ENCODE measurements around the gene ODF2. TPM values are rescaled to one million over a fixed set of nuclear protein-coding genes. Genes with fewer than 3 reads are reported as not detected.

The ODF2 gene
- polyA plus RNA-seq, 2 of the 4 experiments (the other 2 are of a cell fraction) = 24.7 to 29.6 TPM

- no peaks in the 10 kb centered on the region for H3K4me1 ChIP-seq
- no peak overlapping the region for H3K4me2 ChIP-seq
- TF ChIP-seq RARB (CRISPR knock-in tag; IDR thresholded peaks at IDR 0.05) = no peak
- TF ChIP-seq SMC3 (IDR thresholded peaks at IDR 0.05) = no peak
- no peak for TF ChIP-seq POLR2AphosphoS2 (conservative IDR thresholded peaks at IDR 0.05; ENCODE audit: low read length)
- TF ChIP-seq, protein P1, sequence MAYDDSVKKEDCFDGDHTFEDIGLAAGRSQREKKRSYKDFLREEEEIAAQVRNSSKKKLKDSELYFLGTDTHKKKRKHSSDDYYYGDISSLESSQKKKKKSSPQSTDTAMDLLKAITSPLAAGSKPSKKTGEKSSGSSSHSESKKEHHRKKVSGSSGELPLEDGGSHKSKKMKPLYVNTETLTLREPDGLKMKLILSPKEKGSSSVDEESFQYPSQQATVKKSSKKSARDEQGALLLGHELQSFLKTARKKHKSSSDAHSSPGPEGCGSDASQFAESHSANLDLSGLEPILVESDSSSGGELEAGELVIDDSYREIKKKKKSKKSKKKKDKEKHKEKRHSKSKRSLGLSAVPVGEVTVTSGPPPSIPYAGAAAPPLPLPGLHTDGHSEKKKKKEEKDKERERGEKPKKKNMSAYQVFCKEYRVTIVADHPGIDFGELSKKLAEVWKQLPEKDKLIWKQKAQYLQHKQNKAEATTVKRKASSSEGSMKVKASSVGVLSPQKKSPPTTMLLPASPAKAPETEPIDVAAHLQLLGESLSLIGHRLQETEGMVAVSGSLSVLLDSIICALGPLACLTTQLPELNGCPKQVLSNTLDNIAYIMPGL (CRISPR knock-in tag; IDR thresholded peaks at IDR 0.05; ENCODE audit: borderline replicate concordance) = no peak
- ATAC-seq (no peak), DNase-seq (ENCODE audit: low read depth in 1 of 2, low spot score in 1 of 2) (no peak), FAIRE-seq (no peak)
- ChIA-PET CTCF (interaction anchor here (0.9 to 4.4 kb wide), 9 partner anchors 9 to 150 kb away, joined by 3 to 17 read pairs (median 4); no protein-coding TSS in a partner anchor), POLR2A (no interaction called here)
- H3K4me3 ChIP-seq = no peak overlapping the region
- no peaks in the 10 kb centered on the region for H3K9me3 ChIP-seq
- 87% methylated on average over 7 of the region's 7 CpGs for WGBS (ENCODE audit: missing lambda C conversion rate)
- no peak overlapping the region for H3K27ac ChIP-seq
Observed at GRCh38 chr9:128485414-128485855, 29.6 kb downstream of the ODF2 start.

- DNase-seq (ENCODE audit: low read depth in 1 of 2, low spot score in 1 of 2) = no peak
- H3K4me2 ChIP-seq = no peak overlapping the region
- no peak for ATAC-seq
- TF ChIP-seq NPAS2 (CRISPR knock-in tag; IDR thresholded peaks at IDR 0.05; ENCODE audit: borderline replicate concordance) (no peak), EP300 (IDR thresholded peaks at IDR 0.05) (no peak), SREBF2 (IDR thresholded peaks at IDR 0.05) (no peak)
- POLR2A ChIA-PET = no interaction called here
- CTCF ChIA-PET = interaction anchor here (1.2 to 4.4 kb wide), 5 partner anchors 10 to 48 kb away, joined by 3 to 17 read pairs (median 6); no protein-coding TSS in a partner anchor
- no peak overlapping the region for H3K4me3 ChIP-seq
- no peak overlapping the region for H3K27ac ChIP-seq
- H3K4me1 ChIP-seq = no peaks in the 10 kb centered on the region
- no peaks in the 10 kb centered on the region for H3K9me3 ChIP-seq
- no peak for FAIRE-seq
Observed at GRCh38 chr9:128486201-128486600, 30.4 kb downstream of the ODF2 start.

GRCh38 chr9:128493424-128493823 lies 37.6 kb downstream of the ODF2 start:
- H3K27ac ChIP-seq = no peak overlapping the region
- 78% methylated on average over 2 of the region's 2 CpGs for WGBS (ENCODE audit: missing lambda C conversion rate)
- ATAC-seq (no peak), FAIRE-seq (no peak), DNase-seq (ENCODE audit: low read depth in 1 of 2, low spot score in 1 of 2) (no peak)
- ChIA-PET CTCF (interaction anchor here (1.6 to 1.7 kb wide), 2 partner anchors 39 to 73 kb away, joined by 3 to 4 read pairs; no protein-coding TSS in a partner anchor), POLR2A (no interaction called here)
- H3K9me3 ChIP-seq = no peaks in the 10 kb centered on the region
- H3K4me2 ChIP-seq = no peak overlapping the region
- TF ChIP-seq, protein P2, sequence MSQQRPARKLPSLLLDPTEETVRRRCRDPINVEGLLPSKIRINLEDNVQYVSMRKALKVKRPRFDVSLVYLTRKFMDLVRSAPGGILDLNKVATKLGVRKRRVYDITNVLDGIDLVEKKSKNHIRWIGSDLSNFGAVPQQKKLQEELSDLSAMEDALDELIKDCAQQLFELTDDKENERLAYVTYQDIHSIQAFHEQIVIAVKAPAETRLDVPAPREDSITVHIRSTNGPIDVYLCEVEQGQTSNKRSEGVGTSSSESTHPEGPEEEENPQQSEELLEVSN (IDR thresholded peaks at IDR 0.05; ENCODE audit: borderline replicate concordance, low read depth) = no peak
- TF ChIP-seq CHD4 (IDR thresholded peaks at IDR 0.05; ENCODE audit: borderline replicate concordance) = no peak
- H3K4me1 ChIP-seq = no peaks in the 10 kb centered on the region
- H3K4me3 ChIP-seq = no peak overlapping the region

DNA sequence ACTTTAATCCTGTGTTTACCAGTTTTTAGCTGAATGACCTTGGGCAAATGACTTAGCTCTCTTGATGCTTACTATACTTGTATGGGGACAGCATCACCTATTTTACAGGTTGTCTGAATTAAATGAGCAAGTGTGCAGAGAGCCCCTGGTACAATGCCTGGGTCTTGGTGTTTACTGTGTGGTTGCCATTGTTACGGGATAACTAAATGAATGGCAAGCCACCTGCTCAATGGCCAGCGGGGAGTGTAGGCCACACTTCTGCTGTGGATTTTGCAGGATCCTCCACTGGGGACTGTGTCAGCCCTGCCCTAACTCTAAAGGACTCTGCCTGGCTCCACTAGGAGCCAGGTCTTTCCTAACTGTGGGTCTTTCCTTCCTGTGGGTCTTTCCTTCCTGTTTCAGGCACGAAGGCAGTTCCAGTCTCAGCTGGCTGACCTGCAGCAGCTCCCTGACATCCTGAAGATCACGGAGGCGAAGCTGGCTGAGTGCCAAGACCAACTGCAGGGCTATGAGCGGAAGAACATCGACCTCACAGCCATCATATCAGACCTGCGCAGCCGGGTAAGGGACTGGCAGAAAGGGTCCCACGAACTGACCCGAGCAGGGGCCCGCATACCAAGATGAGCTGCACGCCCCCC lies 38.4 kb downstream of the ODF2 start:
- POLR2A ChIA-PET = no interaction called here
- WGBS (ENCODE audit: missing lambda C conversion rate) = 88% methylated on average over 13 of the region's 13 CpGs
- CTCF ChIA-PET = interaction anchor here (0.9 to 2.1 kb wide), 6 partner anchors 11 to 110 kb away, joined by 3 to 7 read pairs (median 4); partner anchors contain the start of gene GLE1

DNA sequence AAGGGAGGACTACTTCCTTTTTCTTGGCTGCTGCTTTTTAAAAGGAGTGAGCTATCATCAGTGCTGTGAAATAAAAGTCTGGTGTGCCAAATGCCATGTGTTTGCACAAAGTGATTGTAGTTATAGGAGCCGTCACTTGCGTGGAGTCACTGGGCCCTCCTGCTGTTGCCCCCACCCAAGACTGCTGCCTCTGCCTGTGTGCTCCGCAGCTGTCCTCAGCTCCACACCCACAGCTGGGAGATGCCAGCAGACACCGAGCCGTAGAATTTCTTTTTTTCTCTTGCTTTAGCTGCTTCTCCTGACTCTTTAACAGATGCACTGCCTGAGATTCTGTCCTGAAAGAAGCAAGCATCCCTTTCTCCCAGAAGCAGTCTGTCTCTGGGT lies 38.9 kb downstream of the ODF2 start:
- no peaks in the 10 kb centered on the region for H3K9me3 ChIP-seq

More for the DNA sequence above, 38.4 kb downstream of the ODF2 start:
- TF ChIP-seq ZFP36 (IDR thresholded peaks at IDR 0.05; ENCODE audit: borderline replicate concordance, partially characterized antibody) (no peak), FOSL2 (IDR thresholded peaks at IDR 0.05) (no peak), FOSL2 (CRISPR knock-in tag; IDR thresholded peaks at IDR 0.05) (no peak), ZSCAN20 (CRISPR knock-in tag; IDR thresholded peaks at IDR 0.05) (no peak), RAD21 (conservative IDR thresholded peaks at IDR 0.05 in 1 of 2, IDR thresholded peaks at IDR 0.05 in 1 of 2) (no peak), HOXA7 (CRISPR knock-in tag; IDR thresholded peaks at IDR 0.05) (no peak), CBX2 (IDR thresholded peaks at IDR 0.05; ENCODE audit: borderline replicate concordance, low read depth) (no peak), RCOR1 (IDR thresholded peaks at IDR 0.05; ENCODE audit: low read depth, low read length) (no peak)
- H3K9me3 ChIP-seq = no peaks in the 10 kb centered on the region
- no peak overlapping the region for H3K27ac ChIP-seq
- no peak overlapping the region for H3K4me2 ChIP-seq
- H3K4me1 ChIP-seq = no peaks in the 10 kb centered on the region
- FAIRE-seq (no peak), ATAC-seq (no peak), DNase-seq (ENCODE audit: low read depth in 1 of 2, low spot score in 1 of 2) (no peak)
- no peak overlapping the region for H3K4me3 ChIP-seq

More for the DNA sequence above, 38.9 kb downstream of the ODF2 start:
- 95% methylated on average over 5 of the region's 5 CpGs for WGBS (ENCODE audit: missing lambda C conversion rate)
- FAIRE-seq (no peak), ATAC-seq (no peak), DNase-seq (ENCODE audit: low read depth in 1 of 2, low spot score in 1 of 2) (no peak)
- no peak overlapping the region for H3K27ac ChIP-seq
- ChIA-PET POLR2A (no interaction called here), CTCF (interaction anchor here (0.9 to 2.1 kb wide), 5 partner anchors 10 to 110 kb away, joined by 3 to 7 read pairs (median 4); partner anchors contain the start of gene GLE1)
- TF ChIP-seq FOXS1 (CRISPR knock-in tag; IDR thresholded peaks at IDR 0.05) = no peak
- H3K4me3 ChIP-seq = no peak overlapping the region
- H3K4me2 ChIP-seq = no peak overlapping the region
- no peaks in the 10 kb centered on the region for H3K4me1 ChIP-seq
